B cell (primary cell): ENCODE data around the gene TAPBPL. TPM values are rescaled to one million over a fixed set of nuclear protein-coding genes. Genes with fewer than 3 reads are reported as not detected.

Experiments used
- ATAC-seq: fragments of 200-7000 bp; cut with Tn5 transposase; one replicate; pipeline ENCODE4 v1.10.0; 2021; ENCODE audit warnings: low read depth, mild to moderate bottlenecking, moderate number of reproducible peaks, moderate library complexity
- CTCF ChIA-PET: fragments of 350-600 bp; sonication (Branson Sonifier 250); formaldehyde crosslinking; loops from one replicate; lab custom pipeline; 2021; ENCODE audit warnings: antibody characterized with exemption, inconsistent platforms; lab: Charles Lee
- POLR2A ChIA-PET: fragments of 350-600 bp; sonication (Branson Sonifier 250); formaldehyde crosslinking; loops from one replicate; lab custom pipeline; 2021; ENCODE audit warnings: antibody characterized with exemption; lab: Charles Lee
- DNase-seq: peaks from one replicate; pipeline ENCODE4 v3.0.0; 2013
- H2AFZ ChIP-seq: 2 replicates; pipeline ENCODE4 v1.6.1; 2012; ENCODE audit warnings: mild to moderate bottlenecking, low read depth, low read length; ENCODE audit not compliant: insufficient read depth, poor library complexity, severe bottlenecking
- H3K27ac ChIP-seq, 2 donors: 1 replicate in 1 of 2; 2 replicates in 1 of 2; pipeline ENCODE4 v1.5.1; 2012 to 2013; ENCODE audit warnings: low read length in 2 of 2, mild to moderate bottlenecking in 2 of 2, moderate library complexity in 1 of 2
- H3K27me3 ChIP-seq, 4 experiments: fragments of 200-600 bp in 1 of 4; sonication (generic) in 1 of 4; replicated peaks in 1 of 4; 1 replicate in 2 of 4; 2 replicates in 2 of 4; pipeline versions ENCODE4 v1.6.1 to v1.7.0; 2013 to 2016; ENCODE audit warnings: low read length in 3 of 4, mild to moderate bottlenecking in 2 of 4, mixed read lengths in 1 of 4, moderate library complexity in 1 of 4; ENCODE audit not compliant: insufficient read depth in 4 of 4, control insufficient read depth in 3 of 4; ENCODE audit errors: control extremely low read depth in 1 of 4
- H3K36me3 ChIP-seq, 2 experiments: replicated peaks in 1 of 2; 1 replicate in 1 of 2; 2 replicates in 1 of 2; pipeline versions ENCODE4 v1.6.1 to v1.7.1; 2013; ENCODE audit warnings: low read length in 1 of 2; ENCODE audit not compliant: insufficient read depth in 2 of 2, control insufficient read depth in 1 of 2; ENCODE audit errors: control extremely low read depth in 1 of 2, extremely low read depth in 1 of 2
- H3K4me1 ChIP-seq, 2 donors: fragments of 200-600 bp in 1 of 2; sonication (generic) in 1 of 2; 1 replicate in 1 of 2; 2 replicates in 1 of 2; pipeline versions ENCODE4 v1.5.1 to v1.6.1; 2013 to 2017; ENCODE audit warnings: low read length in 2 of 2; ENCODE audit not compliant: control insufficient read depth in 2 of 2, insufficient read depth in 2 of 2
- H3K4me2 ChIP-seq: replicated peaks from 2 replicates; pipeline ENCODE3; 2012; ENCODE audit warnings: mild to moderate bottlenecking, low read depth, low read length; ENCODE audit not compliant: poor library complexity, severe bottlenecking
- H3K4me3 ChIP-seq, 5 experiments: fragments of 200-600 bp in 1 of 5; sonication (generic) in 1 of 5; 1 replicate in 3 of 5; 2 replicates in 2 of 5; pipeline versions ENCODE4 v1.5.1 to v1.7.0; 2011 to 2016; ENCODE audit warnings: low read length in 4 of 5, mild to moderate bottlenecking in 4 of 5, low read depth in 2 of 5, control low read depth in 1 of 5, moderate library complexity in 1 of 5; ENCODE audit not compliant: insufficient read depth in 1 of 5; ENCODE audit errors: control extremely low read depth in 1 of 5, extremely low read depth in 1 of 5
- H3K79me2 ChIP-seq: fragments of 200-600 bp; sonication (generic); one replicate; pipeline ENCODE4 v1.6.0; 2016; ENCODE audit warnings: low read length; ENCODE audit not compliant: control insufficient read depth, insufficient read depth
- H3K9ac ChIP-seq: fragments of 200-600 bp; sonication (generic); 2 replicates; pipeline ENCODE4 v1.6.1; 2017; ENCODE audit warnings: mild to moderate bottlenecking, low read length, moderate library complexity
- H3K9me3 ChIP-seq, 3 donors: one replicate each; pipeline versions ENCODE4 v1.6.1 to v1.7.1; 2013; ENCODE audit warnings: low read length in 2 of 3; ENCODE audit not compliant: control insufficient read depth in 2 of 3, insufficient read depth in 1 of 3; ENCODE audit errors: control extremely low read depth in 1 of 3
- H4K20me1 ChIP-seq: 2 replicates; pipeline ENCODE4 v1.6.0; 2012; ENCODE audit warnings: mild to moderate bottlenecking, low read length; ENCODE audit not compliant: insufficient read depth, control insufficient read depth, poor library complexity, severe bottlenecking
- H3K27ac Mint-ChIP-seq: one replicate; pipeline ENCODE4 v1.8.0; 2021; ENCODE audit warnings: mixed read lengths
- H3K27me3 Mint-ChIP-seq: one replicate; pipeline ENCODE4 v1.8.0; 2021; ENCODE audit warnings: mixed read lengths
- H3K4me1 Mint-ChIP-seq: one replicate; pipeline ENCODE4 v1.8.0; 2021; ENCODE audit warnings: mixed read lengths
- H3K4me3 Mint-ChIP-seq: one replicate; pipeline ENCODE4 v1.8.0; 2021; ENCODE audit warnings: mixed read lengths
- H3K9me3 Mint-ChIP-seq: one replicate; pipeline ENCODE4 v1.8.0; 2022; ENCODE audit warnings: mixed read lengths; ENCODE audit not compliant: insufficient read depth
- EZH2 ChIP-seq: IDR thresholded peaks from 2 replicates; pipeline ENCODE4 v1.6.1; 2012; ENCODE audit warnings: borderline replicate concordance, low read depth, mild to moderate bottlenecking, moderate library complexity, low read length; ENCODE audit not compliant: insufficient read depth, poor library complexity, severe bottlenecking
- WGBS: methylation state at CpG from one replicate; pipeline ENCODE4 v1.1.5; 2013; ENCODE audit warnings: missing lambda C conversion rate; ENCODE audit not compliant: insufficient coverage; 5-methylcytosine and 5-hydroxymethylcytosine counted together
- intact Hi-C: fragments of 100-400 bp; cut with micrococcal nuclease; formaldehyde crosslinking; loops from one replicate; pipeline ENCODE4 v1.10.0; 2022
- polyA plus RNA-seq: library from polyadenylated mRNA; depleted of rRNA; stranded (reverse); fragments of >200 nt; gene quantifications from 2 replicates; pipeline ENCODE4 v1.2.3, GENCODE V29; 2012
- total RNA-seq, 2 donors: library from RNA; stranded (reverse); fragments of 120-200 nt in 1 of 2; gene quantifications; 1 replicate in 1 of 2; 2 replicates in 1 of 2; pipeline versions ENCODE4 v1.2.3 to v1.2.4, GENCODE V29; 2013 to 2022
- TF ChIP-seq, protein P1 (sequence below): fragments of 200-600 bp; IDR thresholded peaks from one replicate; pipeline ENCODE4 v1.8.0; 2022; ENCODE audit warnings: antibody characterized with exemption, mild to moderate bottlenecking

TAPBPL gene
- total and polyA plus RNA-seq, 2 donors (not counting 1 experiment from before 2014, with no cell fraction given) = 80.5 to 103 TPM

DNA sequence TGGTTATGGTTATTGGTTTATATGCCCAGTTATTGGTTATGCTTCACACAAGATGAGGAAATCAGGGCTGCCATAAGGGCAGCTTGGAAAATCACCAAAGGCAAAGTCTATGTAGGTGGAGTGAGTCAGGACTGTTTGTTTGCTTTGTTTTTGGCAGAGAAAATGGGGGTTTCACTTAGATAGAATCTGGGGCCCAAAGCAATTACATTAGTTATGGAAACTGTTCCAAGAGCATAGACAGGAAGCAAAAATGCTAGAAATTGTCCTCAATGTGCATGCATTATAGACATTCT lies 16.4 kb downstream of the TAPBPL start:
- peak overlapping the region; percentile 12 for H3K27ac Mint-ChIP-seq
- H2AFZ ChIP-seq = no peak overlapping the region
- no peak overlapping the region for H3K9ac ChIP-seq
- no peak for DNase-seq
- no peak overlapping the region for H3K27ac ChIP-seq
- H3K27me3 Mint-ChIP-seq = no peaks in the 10 kb centered on the region
- no peak for ATAC-seq
- no peaks in the 10 kb centered on the region for H3K9me3 ChIP-seq
- H3K4me2 ChIP-seq = peak overlapping the region; percentile 89
- peaks cover 19% of the 10 kb centered on the region for H4K20me1 ChIP-seq
- no peaks in the 10 kb centered on the region for H3K9me3 Mint-ChIP-seq
- no peak for TF ChIP-seq EZH2
- TF ChIP-seq, protein P1, sequence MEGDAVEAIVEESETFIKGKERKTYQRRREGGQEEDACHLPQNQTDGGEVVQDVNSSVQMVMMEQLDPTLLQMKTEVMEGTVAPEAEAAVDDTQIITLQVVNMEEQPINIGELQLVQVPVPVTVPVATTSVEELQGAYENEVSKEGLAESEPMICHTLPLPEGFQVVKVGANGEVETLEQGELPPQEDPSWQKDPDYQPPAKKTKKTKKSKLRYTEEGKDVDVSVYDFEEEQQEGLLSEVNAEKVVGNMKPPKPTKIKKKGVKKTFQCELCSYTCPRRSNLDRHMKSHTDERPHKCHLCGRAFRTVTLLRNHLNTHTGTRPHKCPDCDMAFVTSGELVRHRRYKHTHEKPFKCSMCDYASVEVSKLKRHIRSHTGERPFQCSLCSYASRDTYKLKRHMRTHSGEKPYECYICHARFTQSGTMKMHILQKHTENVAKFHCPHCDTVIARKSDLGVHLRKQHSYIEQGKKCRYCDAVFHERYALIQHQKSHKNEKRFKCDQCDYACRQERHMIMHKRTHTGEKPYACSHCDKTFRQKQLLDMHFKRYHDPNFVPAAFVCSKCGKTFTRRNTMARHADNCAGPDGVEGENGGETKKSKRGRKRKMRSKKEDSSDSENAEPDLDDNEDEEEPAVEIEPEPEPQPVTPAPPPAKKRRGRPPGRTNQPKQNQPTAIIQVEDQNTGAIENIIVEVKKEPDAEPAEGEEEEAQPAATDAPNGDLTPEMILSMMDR = no peak
- peaks cover 4 to 31% of the 10 kb centered on the region in 2 experiments for H3K36me3 ChIP-seq
- H3K4me3 Mint-ChIP-seq = peak overlapping the region; percentile 90
- H3K79me2 ChIP-seq = peaks cover 52% of the 10 kb centered on the region
- peaks cover 67% of the 10 kb centered on the region for H3K4me1 Mint-ChIP-seq
- ChIA-PET POLR2A (interaction anchor here (3.6 kb wide), 1 partner anchor 44 kb away, joined by 24 read pairs; no protein-coding TSS in a partner anchor), CTCF (interaction anchor here (0.7 to 6.0 kb wide), 5 partner anchors 17 to 70 kb away, joined by 3 to 67 read pairs (median 6); partner anchors contain the start of genes MRPL51 and TAPBPL)
- H3K27me3 ChIP-seq = no peaks in the 10 kb centered on the region
- intact Hi-C loops = loop anchor here (10.0 kb wide), 1 partner anchor 133 kb away; no protein-coding TSS in a partner anchor
- H3K4me1 ChIP-seq = peaks cover 39 to 67% of the 10 kb centered on the region in 2 donors
- no peak overlapping the region for H3K4me3 ChIP-seq

DNA sequence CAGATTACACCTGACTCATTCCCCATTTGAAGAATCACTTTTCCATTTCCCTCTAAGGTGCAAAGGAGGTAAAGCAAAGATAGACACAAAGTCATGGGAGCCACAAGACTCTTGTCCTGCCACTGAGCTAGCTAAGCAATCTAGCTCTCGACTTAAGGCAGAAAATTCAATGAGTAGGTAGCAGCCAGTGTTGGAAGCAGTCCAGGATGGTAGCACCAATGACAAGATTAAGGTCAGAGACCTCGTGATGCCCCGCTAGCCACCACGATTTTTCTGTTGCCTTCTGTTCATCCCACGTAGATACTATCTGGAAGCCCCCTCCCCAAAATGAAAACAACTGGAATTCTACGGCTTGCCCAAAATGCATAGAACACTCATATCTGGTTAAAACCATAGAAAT lies 17.2 kb downstream of the TAPBPL start:
- DNase-seq (no peak), ATAC-seq (no peak)
- Histone ChIP-seq H3K79me2 (peaks cover 44% of the 10 kb centered on the region), H3K4me3 (peak overlapping the region in 4 of 5 experiments; percentile 54 to 82 (median 76)), H3K9me3 (no peaks in the 10 kb centered on the region), H3K4me2 (peak overlapping the region; percentile 89), H3K9ac (peak overlapping the region; percentile 82), H3K4me1 (peaks cover 30 to 58% of the 10 kb centered on the region in 2 donors), H3K27me3 (no peaks in the 10 kb centered on the region), H2AFZ (no peak overlapping the region), H3K27ac (no peak overlapping the region), H4K20me1 (peaks cover 19% of the 10 kb centered on the region), H3K36me3 (peaks cover 1 to 22% of the 10 kb centered on the region in 2 experiments)
- ChIA-PET POLR2A (interaction anchor here (2.4 to 3.6 kb wide), 4 partner anchors 8 to 45 kb away, joined by 24 to 32 read pairs (median 27); partner anchors contain the start of gene CD27), CTCF (interaction anchor here (1.2 to 6.0 kb wide), 4 partner anchors 24 to 69 kb away, joined by 4 to 67 read pairs (median 6); partner anchors contain the start of gene MRPL51)
- Mint-ChIP-seq H3K27ac (peak overlapping the region; percentile 97), H3K4me1 (peaks cover 60% of the 10 kb centered on the region), H3K4me3 (peak overlapping the region; percentile 90), H3K9me3 (no peaks in the 10 kb centered on the region), H3K27me3 (no peaks in the 10 kb centered on the region)
- 82% methylated on average over 3 of the region's 6 CpGs for WGBS
- no peak for TF ChIP-seq EZH2
- TF ChIP-seq, protein P1 = no peak
- intact Hi-C loops = loop anchor here (10.0 kb wide), 1 partner anchor 134 kb away; no protein-coding TSS in a partner anchor
